ENCODE data around the gene CREB5.

Gene CREB5

DNA sequence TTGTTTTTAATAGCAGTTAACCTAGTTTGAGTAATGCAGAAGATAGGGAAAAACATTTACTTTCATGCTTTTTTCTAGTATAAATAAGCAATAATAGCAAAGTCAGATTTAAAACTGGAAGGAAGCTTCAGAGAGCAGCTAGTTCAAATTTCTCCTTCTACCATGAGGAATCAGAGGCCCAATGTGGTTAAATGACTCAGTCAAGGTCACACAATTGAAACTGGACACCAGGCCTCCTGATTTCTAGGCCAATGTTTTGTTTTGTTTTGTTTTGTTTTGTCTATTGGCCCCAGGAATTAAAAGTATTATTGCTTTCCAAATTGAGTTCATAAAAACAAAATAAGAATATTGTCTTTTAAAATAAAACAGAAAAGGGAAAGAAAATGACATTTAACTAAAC lies 423.5 kb downstream of the CREB5 start:
- Histone ChIP-seq H3K4me1 (ENCODE audit: control insufficient read depth, insufficient read depth, low read depth, low read length) (no peaks in the 10 kb centered on the region), H4K91ac (ENCODE audit: low read length) (no peak overlapping the region), H2BK15ac (ENCODE audit: low read depth, poor library complexity, severe bottlenecking) (no peak overlapping the region), H3K18ac (ENCODE audit: low read depth in 1 of 2, low read length in 2 of 2) (no peak overlapping the region), H4K8ac (ENCODE audit: low read length) (no peak overlapping the region), H2BK120ac (ENCODE audit: low read depth, low read length) (no peak overlapping the region), H3K36me3 (ENCODE audit: control insufficient read depth in 1 of 2, insufficient read depth in 2 of 2, low read depth in 1 of 2, low read length in 2 of 2) (no peaks in the 10 kb centered on the region), H3K4ac (ENCODE audit: low read depth in 1 of 2, low read length in 2 of 2) (no peak overlapping the region), H3K4me3 (ENCODE audit: insufficient read depth in 1 of 2, low read depth in 1 of 2, low read length in 2 of 2) (no peak overlapping the region), H3K4me2 (ENCODE audit: low read length, poor library complexity, severe bottlenecking) (no peak overlapping the region), H2BK5ac (ENCODE audit: low read depth, low read length, poor library complexity, severe bottlenecking) (no peak overlapping the region), H3K79me1 (replicated peaks; ENCODE audit: low read length, poor library complexity, severe bottlenecking) (no peaks in the 10 kb centered on the region), H3K14ac (ENCODE audit: low read length in 2 of 2) (no peak overlapping the region), H2BK12ac (ENCODE audit: low read length in 2 of 2) (no peak overlapping the region), H2AK5ac (ENCODE audit: low read length, severe bottlenecking) (no peak overlapping the region), H2AFZ (ENCODE audit: low read depth, low read length) (no peak overlapping the region), H3K23ac (ENCODE audit: low read length in 2 of 2) (no peak overlapping the region), H3K27ac (ENCODE audit: low read length, poor library complexity, severe bottlenecking) (no peak overlapping the region), H3K27me3 (ENCODE audit: control insufficient read depth in 1 of 2, insufficient read depth in 1 of 2, low read length in 2 of 2) (no peaks in the 10 kb centered on the region), H3K9me3 (ENCODE audit: control insufficient read depth, low read length) (no peaks in the 10 kb centered on the region), H3K9ac (ENCODE audit: low read length) (peak overlapping the region; percentile 23)
- peak; percentile 42 for DNase-seq

DNA sequence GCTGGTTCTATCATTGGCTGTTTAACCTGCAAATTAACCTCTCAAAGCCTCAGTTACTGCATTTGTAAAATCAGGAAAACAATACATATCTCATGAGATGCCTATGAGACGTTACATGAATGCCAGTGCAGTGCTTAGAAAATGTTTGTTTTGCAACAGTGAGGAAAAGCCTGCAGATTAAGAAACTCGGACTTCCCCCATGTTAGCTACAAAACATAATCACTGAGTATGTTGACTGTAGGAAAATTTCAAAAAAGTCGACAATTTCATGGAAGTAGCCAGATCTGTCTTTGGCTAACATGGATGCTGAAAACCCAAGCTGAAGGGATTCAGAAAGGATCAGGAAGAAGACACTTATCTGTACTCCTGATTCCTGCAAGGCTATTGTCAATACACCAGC lies 424.4 kb downstream of the CREB5 start:
- 88% methylated on average over 2 of the region's 3 CpGs for WGBS
- Histone ChIP-seq H3K4ac (ENCODE audit: low read depth in 1 of 2, low read length in 2 of 2) (no peak overlapping the region), H3K4me3 (ENCODE audit: insufficient read depth in 1 of 2, low read depth in 1 of 2, low read length in 2 of 2) (no peak overlapping the region), H3K14ac (ENCODE audit: low read length in 2 of 2) (no peak overlapping the region), H3K18ac (ENCODE audit: low read depth in 1 of 2, low read length in 2 of 2) (no peak overlapping the region), H3K36me3 (ENCODE audit: control insufficient read depth in 1 of 2, insufficient read depth in 2 of 2, low read depth in 1 of 2, low read length in 2 of 2) (no peaks in the 10 kb centered on the region), H4K91ac (ENCODE audit: low read length) (no peak overlapping the region), H3K4me1 (ENCODE audit: control insufficient read depth, insufficient read depth, low read depth, low read length) (no peaks in the 10 kb centered on the region), H3K4me2 (ENCODE audit: low read length, poor library complexity, severe bottlenecking) (no peak overlapping the region), H3K9ac (ENCODE audit: low read length) (no peak overlapping the region), H2AFZ (ENCODE audit: low read depth, low read length) (no peak overlapping the region), H2BK12ac (ENCODE audit: low read length in 2 of 2) (no peak overlapping the region), H3K23ac (ENCODE audit: low read length in 2 of 2) (no peak overlapping the region), H3K27me3 (ENCODE audit: control insufficient read depth in 1 of 2, insufficient read depth in 1 of 2, low read length in 2 of 2) (peaks cover 0 to under 1% of the 10 kb centered on the region in 2 experiments), H3K27ac (ENCODE audit: low read length, poor library complexity, severe bottlenecking) (no peak overlapping the region), H2BK15ac (ENCODE audit: low read depth, poor library complexity, severe bottlenecking) (no peak overlapping the region), H2BK120ac (ENCODE audit: low read depth, low read length) (no peak overlapping the region), H4K8ac (ENCODE audit: low read length) (no peak overlapping the region), H2AK5ac (ENCODE audit: low read length, severe bottlenecking) (no peak overlapping the region), H2BK5ac (ENCODE audit: low read depth, low read length, poor library complexity, severe bottlenecking) (no peak overlapping the region), H3K79me1 (replicated peaks; ENCODE audit: low read length, poor library complexity, severe bottlenecking) (no peaks in the 10 kb centered on the region), H3K9me3 (ENCODE audit: control insufficient read depth, low read length) (no peaks in the 10 kb centered on the region)
- DNase-seq = no peak

DNA sequence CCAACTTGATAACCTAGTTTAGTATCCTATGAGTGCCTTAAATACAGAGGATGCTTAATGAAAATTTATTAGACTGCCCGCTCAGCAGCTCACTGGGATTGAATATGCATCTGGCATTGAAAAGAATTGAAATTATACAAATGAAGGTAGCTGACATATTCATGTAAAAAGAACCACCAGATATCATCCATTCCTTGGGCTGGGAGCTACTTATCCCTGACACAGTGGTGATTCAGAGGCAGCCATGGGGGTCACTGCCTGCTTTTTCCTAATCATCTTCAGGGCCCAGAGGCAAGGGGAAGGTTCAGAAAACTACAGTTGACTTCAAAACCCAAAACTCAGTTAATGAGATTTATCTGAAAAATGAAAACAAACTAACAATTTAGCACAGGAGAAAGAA lies 424.9 kb downstream of the CREB5 start:
- no peak overlapping the region for H3K18ac ChIP-seq (ENCODE audit: low read depth in 1 of 2, low read length in 2 of 2)
- H3K4me3 ChIP-seq (ENCODE audit: insufficient read depth in 1 of 2, low read depth in 1 of 2, low read length in 2 of 2) = no peak overlapping the region
- H3K4me1 ChIP-seq (ENCODE audit: control insufficient read depth, insufficient read depth, low read depth, low read length) = no peaks in the 10 kb centered on the region
- no peak overlapping the region for H2BK12ac ChIP-seq (ENCODE audit: low read length in 2 of 2)
- no peak overlapping the region for H2AFZ ChIP-seq (ENCODE audit: low read depth, low read length)
- H4K8ac ChIP-seq (ENCODE audit: low read length) = no peak overlapping the region
- no peak overlapping the region for H2AK5ac ChIP-seq (ENCODE audit: low read length, severe bottlenecking)
- H3K14ac ChIP-seq (ENCODE audit: low read length in 2 of 2) = no peak overlapping the region
- H2BK120ac ChIP-seq (ENCODE audit: low read depth, low read length) = no peak overlapping the region
- no peak overlapping the region for H2BK5ac ChIP-seq (ENCODE audit: low read depth, low read length, poor library complexity, severe bottlenecking)
- H3K36me3 ChIP-seq (ENCODE audit: control insufficient read depth in 1 of 2, insufficient read depth in 2 of 2, low read depth in 1 of 2, low read length in 2 of 2) = no peaks in the 10 kb centered on the region
- no peak overlapping the region for H2BK15ac ChIP-seq (ENCODE audit: low read depth, poor library complexity, severe bottlenecking)
- no peak overlapping the region for H3K4me2 ChIP-seq (ENCODE audit: low read length, poor library complexity, severe bottlenecking)
- no peak overlapping the region for H3K23ac ChIP-seq (ENCODE audit: low read length in 2 of 2)
- no peak overlapping the region for H3K9ac ChIP-seq (ENCODE audit: low read length)
- H3K4ac ChIP-seq (ENCODE audit: low read depth in 1 of 2, low read length in 2 of 2) = no peak overlapping the region
- H3K27ac ChIP-seq (ENCODE audit: low read length, poor library complexity, severe bottlenecking) = no peak overlapping the region
- no peak overlapping the region for H4K91ac ChIP-seq (ENCODE audit: low read length)
- no CpG with 5 or more reads among the region's 1 CpG for WGBS
- no peaks in the 10 kb centered on the region for H3K79me1 ChIP-seq (replicated peaks; ENCODE audit: low read length, poor library complexity, severe bottlenecking)
- no peaks in the 10 kb centered on the region for H3K9me3 ChIP-seq (ENCODE audit: control insufficient read depth, low read length)
- DNase-seq = no peak
- peaks cover 0 to 5% of the 10 kb centered on the region in 2 experiments for H3K27me3 ChIP-seq (ENCODE audit: control insufficient read depth in 1 of 2, insufficient read depth in 1 of 2, low read length in 2 of 2)

DNA sequence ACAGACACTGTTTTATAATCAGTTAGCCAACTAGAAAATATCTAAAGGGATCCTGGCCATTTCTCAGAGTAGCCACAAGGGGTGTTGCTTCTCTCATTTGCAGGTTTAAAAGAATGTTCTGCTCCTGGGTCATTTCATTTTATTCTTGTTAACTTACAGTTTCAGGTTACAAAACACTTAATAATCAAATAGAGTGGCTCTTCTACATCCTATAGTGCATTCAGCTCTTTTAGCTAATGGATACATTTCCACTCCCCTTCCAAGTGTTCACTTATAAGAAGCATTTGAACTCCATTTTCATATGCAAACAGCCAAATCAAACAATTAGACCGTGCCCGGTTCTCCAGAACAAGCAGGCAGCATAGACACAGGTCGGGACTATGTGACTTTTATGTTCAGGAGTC lies 428.3 kb downstream of the CREB5 start:
- no peaks in the 10 kb centered on the region for H3K79me1 ChIP-seq (replicated peaks; ENCODE audit: low read length, poor library complexity, severe bottlenecking)
- WGBS = 65% methylated on average over 3 of the region's 3 CpGs
- DNase-seq = peak; percentile 20

More for the DNA sequence above, 428.3 kb downstream of the CREB5 start:
- Histone ChIP-seq H2BK5ac (ENCODE audit: low read depth, low read length, poor library complexity, severe bottlenecking) (no peak overlapping the region), H2AFZ (ENCODE audit: low read depth, low read length) (no peak overlapping the region), H3K9me3 (ENCODE audit: control insufficient read depth, low read length) (no peaks in the 10 kb centered on the region), H3K36me3 (ENCODE audit: control insufficient read depth in 1 of 2, insufficient read depth in 2 of 2, low read depth in 1 of 2, low read length in 2 of 2) (no peaks in the 10 kb centered on the region), H2BK12ac (ENCODE audit: low read length in 2 of 2) (no peak overlapping the region), H2BK15ac (ENCODE audit: low read depth, poor library complexity, severe bottlenecking) (no peak overlapping the region), H3K9ac (ENCODE audit: low read length) (no peak overlapping the region), H4K8ac (ENCODE audit: low read length) (no peak overlapping the region), H3K27ac (ENCODE audit: low read length, poor library complexity, severe bottlenecking) (no peak overlapping the region), H2BK120ac (ENCODE audit: low read depth, low read length) (no peak overlapping the region), H3K4me2 (ENCODE audit: low read length, poor library complexity, severe bottlenecking) (no peak overlapping the region), H3K27me3 (ENCODE audit: control insufficient read depth in 1 of 2, insufficient read depth in 1 of 2, low read length in 2 of 2) (peaks cover 0 to 16% of the 10 kb centered on the region in 2 experiments), H3K4me3 (ENCODE audit: insufficient read depth in 1 of 2, low read depth in 1 of 2, low read length in 2 of 2) (no peak overlapping the region), H3K4ac (ENCODE audit: low read depth in 1 of 2, low read length in 2 of 2) (no peak overlapping the region), H3K18ac (ENCODE audit: low read depth in 1 of 2, low read length in 2 of 2) (no peak overlapping the region), H4K91ac (ENCODE audit: low read length) (no peak overlapping the region), H2AK5ac (ENCODE audit: low read length, severe bottlenecking) (no peak overlapping the region), H3K23ac (ENCODE audit: low read length in 2 of 2) (no peak overlapping the region), H3K14ac (ENCODE audit: low read length in 2 of 2) (no peak overlapping the region), H3K4me1 (ENCODE audit: control insufficient read depth, insufficient read depth, low read depth, low read length) (no peaks in the 10 kb centered on the region)

All from mesenchymal stem cell (in vitro differentiated cells and primary cell).